Measurements from ENCODE around the gene SLC24A4. TPM values are rescaled to one million over a fixed set of nuclear protein-coding genes. Genes with fewer than 3 reads are reported as not detected.
"Not testable (repeated sequence)": the region's sequence is repeated elsewhere in the genome, so short reads cannot be mapped to it uniquely, and the experiment has no call there.

SLC24A4 gene
- total RNA-seq, 1 experiment from 2014 or later: not detected

DNA sequence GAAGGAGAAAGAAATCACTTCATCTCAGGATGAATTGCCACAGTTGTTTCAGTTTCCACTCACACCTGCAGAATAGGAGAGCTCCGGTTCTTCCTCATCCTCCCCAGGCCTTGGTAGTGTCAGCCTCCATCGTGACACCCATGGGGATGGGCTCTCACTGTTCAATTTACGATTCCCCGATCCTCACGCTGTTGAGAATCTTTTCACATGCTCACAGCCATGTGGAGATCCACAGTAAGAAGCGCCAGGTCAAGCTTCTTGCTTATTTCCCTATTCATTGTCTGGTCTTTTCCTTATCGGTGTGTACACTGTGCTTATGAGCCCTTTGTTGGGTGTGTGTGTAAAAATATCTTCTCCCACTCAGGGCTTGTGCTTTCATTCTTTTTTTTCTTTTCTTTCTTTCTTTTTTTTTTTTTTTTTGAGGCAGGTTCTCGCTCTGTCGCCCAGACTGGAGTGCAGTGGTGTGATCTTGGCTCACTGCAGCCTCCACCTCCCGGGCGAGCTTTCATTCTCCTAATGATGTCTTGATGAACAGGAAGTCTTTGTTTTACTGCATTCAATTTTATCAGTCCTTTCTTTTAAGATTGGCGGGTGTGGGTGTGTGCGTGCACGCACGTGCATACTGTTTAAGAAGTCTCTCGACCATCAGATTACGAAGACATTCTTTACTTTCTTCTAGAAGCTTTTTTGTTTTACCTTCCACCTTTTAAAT lies 212.1 kb downstream of the SLC24A4 start:
- in situ Hi-C loops (cut with HindIII; ENCODE audit: low pct_unique_long_range_greater_than_20kb, low sequenced_read_pairs): no loop called here
- no peak for DNase-seq (ENCODE audit: low read depth)

DNA sequence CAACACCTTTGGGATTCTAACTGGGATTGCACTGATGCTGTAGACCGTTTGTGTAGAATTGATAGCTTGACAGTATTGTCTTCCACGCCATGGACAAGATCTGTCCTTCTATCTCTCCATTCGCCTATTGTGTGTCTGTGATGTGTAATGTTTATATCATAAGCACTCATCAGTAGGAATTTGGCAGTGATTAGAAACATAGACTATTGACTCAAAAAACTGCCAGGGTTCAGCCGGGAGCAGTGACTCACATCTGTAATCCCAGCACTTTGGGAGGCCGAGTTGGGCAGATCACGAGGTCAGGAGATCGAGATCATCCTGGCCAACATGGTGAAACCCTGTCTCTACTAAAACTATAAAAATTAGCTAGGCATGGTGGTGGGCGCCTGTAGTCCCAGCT lies 213.3 kb downstream of the SLC24A4 start:
- DNase-seq (ENCODE audit: low read depth); in situ Hi-C loops (cut with HindIII; ENCODE audit: low pct_unique_long_range_greater_than_20kb, low sequenced_read_pairs): not testable (repeated sequence)

GRCh38 chr14:92538412-92538985 lies 215.5 kb downstream of the SLC24A4 start:
- in situ Hi-C loops (cut with HindIII; ENCODE audit: low pct_unique_long_range_greater_than_20kb, low sequenced_read_pairs): no loop called here
- DNase-seq (ENCODE audit: low read depth): no peak

DNA sequence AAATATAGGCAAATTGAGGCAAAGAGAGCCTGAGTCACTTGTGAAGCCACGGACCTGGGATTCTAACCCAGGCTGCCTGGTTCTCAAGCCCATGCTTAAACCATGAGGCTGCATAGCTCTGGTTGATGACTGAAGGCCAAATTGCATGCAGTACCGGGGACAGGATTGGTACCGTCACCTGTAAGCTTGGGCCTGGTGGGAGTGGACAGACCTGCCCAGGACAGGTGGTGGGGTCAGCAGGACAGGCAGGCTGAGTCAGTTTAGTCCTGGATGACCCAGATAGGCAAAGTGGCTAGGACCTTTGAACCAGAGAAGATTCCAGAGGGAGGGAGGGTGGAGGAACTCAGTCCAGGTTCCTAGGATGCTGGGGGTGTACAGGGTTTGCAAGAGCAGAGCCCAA lies 216.5 kb downstream of the SLC24A4 start:
- no peak for DNase-seq (ENCODE audit: low read depth)
- in situ Hi-C loops (cut with HindIII; ENCODE audit: low pct_unique_long_range_greater_than_20kb, low sequenced_read_pairs): no loop called here

- in situ Hi-C loops (cut with HindIII; ENCODE audit: low pct_unique_long_range_greater_than_20kb, low sequenced_read_pairs): no loop called here
Measured at GRCh38 chr14:92539875-92540274, 216.9 kb downstream of the SLC24A4 start.

DNA sequence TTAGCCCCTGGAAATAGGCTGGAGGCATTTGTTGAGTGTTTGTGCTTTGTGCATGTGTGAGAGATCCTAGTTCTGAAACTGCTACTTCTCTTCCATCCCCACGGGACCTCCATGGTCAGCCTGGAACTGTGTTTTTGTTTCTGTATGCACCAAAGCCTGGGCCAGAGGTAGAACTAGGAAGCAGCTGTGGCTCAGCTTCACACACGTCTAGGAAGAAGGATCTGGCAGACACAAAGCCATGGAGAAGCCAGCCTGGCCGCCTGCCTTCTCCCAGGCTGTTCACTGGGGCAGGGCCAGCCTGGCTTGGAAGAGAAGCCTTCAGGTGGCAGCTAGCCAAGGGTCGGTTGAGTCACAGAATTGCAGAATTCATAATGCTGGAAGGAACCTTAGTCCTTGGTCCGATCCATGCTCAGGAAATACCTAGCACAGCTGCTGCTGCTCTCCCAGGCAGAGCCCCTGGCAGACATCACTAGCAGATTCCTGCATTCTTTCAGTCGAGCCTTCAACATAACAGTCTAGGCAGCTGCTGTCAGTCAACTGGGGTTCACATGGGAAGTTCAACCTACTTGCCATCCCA lies 217.6 kb downstream of the SLC24A4 start:
- peak; percentile 75 for DNase-seq (ENCODE audit: low read depth)
- in situ Hi-C loops (cut with HindIII; ENCODE audit: low pct_unique_long_range_greater_than_20kb, low sequenced_read_pairs): no loop called here

More at GRCh38 chr14:92539875-92540274, 216.9 kb downstream of the SLC24A4 start:
- DNase-seq (ENCODE audit: low read depth): no peak

GRCh38 chr14:92542766-92543554 lies 220.0 kb downstream of the SLC24A4 start:
- in situ Hi-C loops (cut with HindIII; ENCODE audit: low pct_unique_long_range_greater_than_20kb, low sequenced_read_pairs): no loop called here
- no peak for DNase-seq (ENCODE audit: low read depth)

- in situ Hi-C loops (cut with HindIII; ENCODE audit: low pct_unique_long_range_greater_than_20kb, low sequenced_read_pairs): no loop called here
- no peak for DNase-seq (ENCODE audit: low read depth)
Measured at GRCh38 chr14:92544051-92544720, 221.2 kb downstream of the SLC24A4 start.

DNA sequence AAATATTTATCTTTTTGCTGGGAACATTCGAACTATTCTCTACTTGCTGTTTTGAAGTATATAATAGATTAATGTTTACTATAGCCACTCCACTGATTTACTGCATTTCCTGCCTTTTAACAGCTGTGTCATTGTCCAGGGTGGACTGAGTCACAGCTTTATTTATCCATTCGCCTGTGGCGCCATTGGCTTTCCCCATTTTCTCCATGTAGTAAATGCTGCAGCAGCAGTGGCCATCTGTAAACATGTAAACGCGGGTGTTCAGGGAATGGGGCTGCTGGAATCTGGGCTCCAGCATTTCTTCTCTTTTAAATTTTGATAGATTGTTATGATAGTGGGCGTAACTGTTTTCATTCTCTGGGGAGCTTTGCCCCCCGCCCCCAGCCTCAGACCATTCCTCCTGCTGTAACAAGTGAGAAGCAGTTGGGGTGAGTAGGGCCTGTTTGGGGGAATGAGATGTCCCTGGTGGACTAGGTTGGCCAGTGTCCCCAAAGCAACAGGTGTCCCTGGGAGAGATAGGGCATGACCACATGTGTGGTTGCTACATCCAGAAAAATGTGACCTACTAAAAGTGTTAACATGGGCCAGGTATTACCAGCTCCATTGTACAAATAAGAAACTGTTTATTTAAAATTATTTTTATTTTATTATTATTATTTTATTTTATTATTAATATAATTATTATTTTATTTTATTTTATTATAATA lies 223.5 kb downstream of the SLC24A4 start:
- in situ Hi-C loops (cut with HindIII; ENCODE audit: low pct_unique_long_range_greater_than_20kb, low sequenced_read_pairs): no loop called here
- peak; percentile 74 for DNase-seq (ENCODE audit: low read depth)

- DNase-seq (ENCODE audit: low read depth): no peak
- in situ Hi-C loops (cut with HindIII; ENCODE audit: low pct_unique_long_range_greater_than_20kb, low sequenced_read_pairs): no loop called here
Measured at GRCh38 chr14:92549105-92549858, 226.3 kb downstream of the SLC24A4 start.

DNA sequence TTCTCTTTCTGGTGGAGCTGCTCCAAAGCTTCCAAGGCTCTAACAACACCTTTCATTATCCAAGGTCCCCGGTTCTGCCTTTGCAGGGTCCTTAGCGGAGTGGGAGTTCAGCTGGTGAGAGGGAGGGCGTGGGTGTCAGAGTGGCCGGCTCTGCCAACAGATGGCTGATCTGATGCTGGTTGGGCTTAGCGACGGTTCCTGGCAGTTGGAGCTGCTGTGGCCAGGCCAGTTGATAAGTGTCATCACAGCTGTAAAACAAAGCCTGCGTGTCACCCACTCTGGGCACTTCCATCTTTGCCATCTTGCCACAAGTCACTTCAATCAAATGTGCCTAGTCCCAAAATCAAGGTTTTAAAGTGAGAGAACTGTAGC lies 226.9 kb downstream of the SLC24A4 start:
- in situ Hi-C loops (cut with HindIII; ENCODE audit: low pct_unique_long_range_greater_than_20kb, low sequenced_read_pairs): no loop called here
- DNase-seq (ENCODE audit: low read depth): no peak

Other genes with a start within 250 kb of the SLC24A4 start
- gene ATXN3, start 216.6 kb upstream of the SLC24A4 start, total RNA-seq (2014; rRNA removed; shearing (Covaris generic); ENCODE audit: low replicate concordance): 9.5 and 10.9 TPM in 2 replicates
- 193 and 239 TPM in 2 replicates for gene NDUFB1, start 201.5 kb upstream of the SLC24A4 start, total RNA-seq (2014; rRNA removed; shearing (Covaris generic); ENCODE audit: low replicate concordance)
- 15.8 and 20.8 TPM in 2 replicates for gene CPSF2, start 201.2 kb upstream of the SLC24A4 start, total RNA-seq (2014; rRNA removed; shearing (Covaris generic); ENCODE audit: low replicate concordance)
- gene RIN3, start 190.6 kb downstream of the SLC24A4 start, total RNA-seq (2014; rRNA removed; shearing (Covaris generic); ENCODE audit: low replicate concordance): 0.12 TPM in 1 of 2 replicates, not detected in the other

All from Caki2 (cell line).